ENCODE measurements around the gene NSG1. TPM values are rescaled to one million over a fixed set of nuclear protein-coding genes. Genes with fewer than 3 reads are reported as not detected.

NSG1 gene
- total RNA-seq, 1 donor from 2014 or later, result not detected

- Mint-ChIP-seq H3K27ac (ENCODE audit: unreplicated experiment) (no peak overlapping the region), H3K36me3 (ENCODE audit: unreplicated experiment) (peaks cover 19% of the 10 kb centered on the region), H3K27me3 (ENCODE audit: unreplicated experiment) (no peaks in the 10 kb centered on the region), H3K9me3 (ENCODE audit: unreplicated experiment) (no peaks in the 10 kb centered on the region), H3K4me1 (ENCODE audit: unreplicated experiment) (peaks cover 9% of the 10 kb centered on the region), H3K4me3 (ENCODE audit: unreplicated experiment) (no peak overlapping the region)
- peak; percentile 68 for DNase-seq (ENCODE audit: extremely low spot score, unreplicated experiment)
- TF ChIP-seq CTCF (IDR thresholded peaks at IDR 0.05), result no peak
Measured at GRCh38 chr4:4425696-4426095, 38.8 kb downstream of the NSG1 start.

- peaks cover 12% of the 10 kb centered on the region for H3K36me3 Mint-ChIP-seq (ENCODE audit: unreplicated experiment)
- DNase-seq (ENCODE audit: extremely low spot score, unreplicated experiment), result peak; percentile 70
- H3K27me3 Mint-ChIP-seq (ENCODE audit: unreplicated experiment), result no peaks in the 10 kb centered on the region
- no peak overlapping the region for H3K4me3 Mint-ChIP-seq (ENCODE audit: unreplicated experiment)
- H3K9me3 Mint-ChIP-seq (ENCODE audit: unreplicated experiment), result no peaks in the 10 kb centered on the region
- no peak for TF ChIP-seq CTCF (IDR thresholded peaks at IDR 0.05)
- peaks cover 10% of the 10 kb centered on the region for H3K4me1 Mint-ChIP-seq (ENCODE audit: unreplicated experiment)
- no peak overlapping the region for H3K27ac Mint-ChIP-seq (ENCODE audit: unreplicated experiment)
Measured at GRCh38 chr4:4426511-4427120, 39.7 kb downstream of the NSG1 start.

GRCh38 chr4:4427121-4427870, 40.4 kb downstream of the NSG1 start:
- DNase-seq (ENCODE audit: extremely low spot score, unreplicated experiment), result peak; percentile 74
- Mint-ChIP-seq H3K4me1 (ENCODE audit: unreplicated experiment) (peaks cover 10% of the 10 kb centered on the region), H3K27me3 (ENCODE audit: unreplicated experiment) (no peaks in the 10 kb centered on the region), H3K36me3 (ENCODE audit: unreplicated experiment) (peaks cover 13% of the 10 kb centered on the region), H3K27ac (ENCODE audit: unreplicated experiment) (no peak overlapping the region), H3K9me3 (ENCODE audit: unreplicated experiment) (no peaks in the 10 kb centered on the region), H3K4me3 (ENCODE audit: unreplicated experiment) (no peak overlapping the region)
- TF ChIP-seq CTCF (IDR thresholded peaks at IDR 0.05), result no peak

GRCh38 chr4:4427886-4428285, 41.0 kb downstream of the NSG1 start:
- peak; percentile 42 for DNase-seq (ENCODE audit: extremely low spot score, unreplicated experiment)
- no peak for TF ChIP-seq CTCF (IDR thresholded peaks at IDR 0.05)
- Mint-ChIP-seq H3K27me3 (ENCODE audit: unreplicated experiment) (no peaks in the 10 kb centered on the region), H3K9me3 (ENCODE audit: unreplicated experiment) (no peaks in the 10 kb centered on the region), H3K27ac (ENCODE audit: unreplicated experiment) (no peak overlapping the region), H3K4me3 (ENCODE audit: unreplicated experiment) (no peak overlapping the region), H3K36me3 (ENCODE audit: unreplicated experiment) (peaks cover 12% of the 10 kb centered on the region), H3K4me1 (ENCODE audit: unreplicated experiment) (peaks cover 10% of the 10 kb centered on the region)

All from osteocyte (in vitro differentiated cells).